GM12892 (cell line): ENCODE results near the gene SHTN1.

Experiments
- POLR2A ChIP-seq: IDR thresholded peaks from 2 replicates; pipeline ENCODE4 v1.6.1; 2011; ENCODE audit warnings: low read depth, low read length, control low read depth
- TAF1 ChIP-seq: IDR thresholded peaks from 2 replicates; pipeline ENCODE4 v1.6.1; 2011; ENCODE audit warnings: low read depth, mild to moderate bottlenecking, control low read depth, low read length, borderline replicate concordance

DNA sequence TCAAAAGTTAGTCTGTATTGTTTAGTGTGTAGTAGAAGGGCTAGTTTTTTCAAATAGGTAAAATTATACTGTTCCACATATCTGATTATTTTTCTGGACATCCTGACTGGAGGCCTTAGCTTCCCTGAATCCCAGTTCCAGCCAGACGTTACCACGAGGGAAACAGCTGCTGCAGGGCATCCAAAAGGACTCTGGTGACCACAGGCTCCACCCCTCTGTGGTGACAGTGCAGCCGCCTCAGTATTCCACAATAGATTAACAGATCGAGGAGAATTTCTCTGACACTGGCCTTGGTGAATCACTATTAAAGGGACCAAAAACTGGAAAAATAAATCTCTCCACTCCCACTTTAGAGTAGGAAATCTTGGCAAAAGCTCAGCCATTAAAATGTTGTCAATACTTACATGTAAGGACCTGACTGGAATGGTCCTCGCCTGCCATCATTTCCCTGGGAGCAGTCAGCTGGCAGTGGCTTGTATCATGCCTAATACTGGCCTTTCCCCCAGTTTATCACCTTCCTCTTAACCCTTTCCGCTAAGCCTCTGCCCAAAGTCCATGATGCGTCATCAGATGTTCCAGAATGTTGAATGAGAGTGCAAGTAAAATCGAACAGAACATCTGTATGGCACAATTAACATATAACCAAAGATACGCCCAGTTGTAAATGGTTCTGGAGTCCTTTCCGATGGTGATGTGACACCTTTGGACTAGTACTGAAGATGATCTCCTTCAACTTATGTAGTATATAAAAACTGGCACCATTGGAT, 124.1 kb downstream of the SHTN1 start:
- TF ChIP-seq TAF1: no peak
- no peak for TF ChIP-seq POLR2A
